H1 (cell line): Measurements from ENCODE around the gene ADAM21. TPM values are rescaled to one million over a fixed set of nuclear protein-coding genes. Genes with fewer than 3 reads are reported as not detected.
"Not testable (repeated sequence)": the region's sequence is repeated elsewhere in the genome, so short reads cannot be mapped to it uniquely, and the experiment has no call there.

Source experiments
- CTCF ChIA-PET: fragments of 300-600 bp; sonication (Branson Sonifier 250); formaldehyde crosslinking; loops from one replicate; lab custom pipeline; 2021; ENCODE audit not compliant: partially characterized antibody; lab: Charles Lee
- POLR2A ChIA-PET: fragments of 300-600 bp; sonication (Branson Sonifier 250); formaldehyde crosslinking; loops from one replicate; lab custom pipeline; 2021; ENCODE audit warnings: inconsistent platforms; ENCODE audit not compliant: partially characterized antibody; lab: Charles Lee
- DNase-seq, 2 experiments: peaks; one replicate each; pipeline versions ENCODE4 v3.0.0 to v3.0.0-alpha.2; 2010 to 2022; ENCODE audit warnings: low spot score in 2 of 2, low read depth in 1 of 2, mixed read lengths in 1 of 2
- FAIRE-seq: peaks from 2 replicates; lab custom pipeline; 2011; peaks lifted over from hg19 to GRCh38; lab: Jason Lieb, UNC
- H2AFZ ChIP-seq: 2 replicates; pipeline ENCODE4 v1.8.1; 2012; ENCODE audit warnings: low read length, inconsistent platforms
- H2AK5ac ChIP-seq: 2 replicates; pipeline ENCODE4 v1.6.1; 2013; ENCODE audit warnings: low read depth, low read length
- H2BK120ac ChIP-seq: replicated peaks from 2 replicates; pipeline ENCODE3; 2013; ENCODE audit warnings: low read depth, low read length, inconsistent platforms
- H2BK12ac ChIP-seq: 2 replicates; pipeline ENCODE4 v1.6.1; 2013; ENCODE audit warnings: low read depth, low read length
- H2BK15ac ChIP-seq: 2 replicates; pipeline ENCODE4 v1.6.1; 2013; ENCODE audit warnings: low read length
- H2BK20ac ChIP-seq: 2 replicates; pipeline ENCODE4 v1.6.1; 2013; ENCODE audit warnings: low read length
- H2BK5ac ChIP-seq: 2 replicates; pipeline ENCODE4 v1.6.1; 2013; ENCODE audit warnings: low read depth, low read length
- H3K14ac ChIP-seq: 2 replicates; pipeline ENCODE4 v1.6.1; 2013; ENCODE audit warnings: inconsistent platforms; ENCODE audit not compliant: insufficient read length
- H3K18ac ChIP-seq: 2 replicates; pipeline ENCODE4 v1.6.1; 2013; ENCODE audit warnings: low read length; ENCODE audit errors: extremely low read depth
- H3K23ac ChIP-seq: 2 replicates; pipeline ENCODE4 v1.6.1; 2013; ENCODE audit warnings: inconsistent platforms; ENCODE audit not compliant: insufficient read length
- H3K23me2 ChIP-seq: 2 replicates; pipeline ENCODE4 v1.6.1; 2013; ENCODE audit warnings: low read depth, low read length
- H3K27ac ChIP-seq: 2 replicates; pipeline ENCODE4 v1.6.1; 2011; ENCODE audit warnings: low read depth, low read length, inconsistent platforms
- H3K27me3 ChIP-seq, 4 experiments: replicated peaks in 1 of 4; 1 replicate in 1 of 4; 2 replicates in 3 of 4; pipeline versions ENCODE4 v1.6.1 to v1.8.1; 2011 to 2013; ENCODE audit warnings: low read length in 3 of 4, mild to moderate bottlenecking in 3 of 4, inconsistent platforms in 2 of 4, mixed read lengths in 2 of 4, moderate library complexity in 1 of 4; ENCODE audit not compliant: control insufficient read depth in 3 of 4, insufficient read depth in 3 of 4; ENCODE audit errors: extremely low read depth in 1 of 4
- H3K36me3 ChIP-seq, 4 experiments: 2 replicates each; pipeline versions ENCODE4 v1.6.1 to v1.8.1; 2011 to 2013; ENCODE audit warnings: mild to moderate bottlenecking in 4 of 4, low read length in 3 of 4, moderate library complexity in 2 of 4, control low read depth in 1 of 4, inconsistent platforms in 1 of 4; ENCODE audit not compliant: insufficient read depth in 4 of 4, control insufficient read depth in 2 of 4
- H3K4ac ChIP-seq: replicated peaks from 2 replicates; pipeline ENCODE3; 2013; ENCODE audit warnings: low read length, low read depth, mixed read lengths, inconsistent platforms; ENCODE audit not compliant: insufficient read length
- H3K4me1 ChIP-seq, 4 experiments: replicated peaks in 1 of 4; 1 replicate in 1 of 4; 2 replicates in 3 of 4; pipeline versions ENCODE4 v1.6.1 to v1.8.1; 2011 to 2013; ENCODE audit warnings: low read length in 3 of 4, inconsistent platforms in 2 of 4, mixed read lengths in 1 of 4; ENCODE audit not compliant: insufficient read depth in 4 of 4, control insufficient read depth in 3 of 4
- H3K4me2 ChIP-seq, 2 experiments: 2 replicates each; pipeline versions ENCODE4 v1.6.1 to v1.8.1; 2011 to 2013; ENCODE audit warnings: low read depth in 2 of 2, low read length in 2 of 2, control low read depth in 1 of 2, inconsistent platforms in 1 of 2, mild to moderate bottlenecking in 1 of 2; ENCODE audit not compliant: insufficient read depth in 1 of 2
- H3K4me3 ChIP-seq, 4 experiments: fragments of 200-600, 300-600 bp in 1 of 4; sonication (generic), shearing (Covaris generic), sonication (Bioruptor Twin) in 1 of 4; 2 replicates each; pipeline versions ENCODE4 v1.5.1 to v1.8.1; 2011 to 2016; ENCODE audit warnings: low read length in 4 of 4, low read depth in 3 of 4, control low read depth in 2 of 4, inconsistent platforms in 2 of 4, mild to moderate bottlenecking in 2 of 4, mixed read lengths in 1 of 4, moderate library complexity in 1 of 4; ENCODE audit not compliant: insufficient read depth in 2 of 4; ENCODE audit errors: extremely low read depth in 1 of 4
- H3K56ac ChIP-seq: replicated peaks from 2 replicates; pipeline ENCODE3; 2013; ENCODE audit warnings: low read depth, mild to moderate bottlenecking, mixed read lengths, low read length, inconsistent platforms; ENCODE audit not compliant: insufficient read length
- H3K79me1 ChIP-seq: 2 replicates; pipeline ENCODE4 v1.6.1; 2013; ENCODE audit warnings: low read depth, low read length, control low read depth
- H3K79me2 ChIP-seq, 2 experiments: 2 replicates each; pipeline versions ENCODE4 v1.6.1 to v1.8.1; 2012 to 2013; ENCODE audit warnings: low read length in 2 of 2, mild to moderate bottlenecking in 2 of 2, inconsistent platforms in 1 of 2; ENCODE audit not compliant: insufficient read depth in 2 of 2, control insufficient read depth in 1 of 2
- H3K9ac ChIP-seq, 4 experiments: replicated peaks in 1 of 4; 1 replicate in 1 of 4; 2 replicates in 3 of 4; pipeline versions ENCODE4 v1.6.1 to v1.8.1; 2011 to 2013; ENCODE audit warnings: low read depth in 3 of 4, low read length in 3 of 4, control low read depth in 2 of 4, mild to moderate bottlenecking in 2 of 4, moderate library complexity in 2 of 4, inconsistent platforms in 1 of 4; ENCODE audit errors: extremely low read depth in 1 of 4
- H3K9me3 ChIP-seq, 2 experiments: 2 replicates each; pipeline versions ENCODE4 v1.6.1 to v1.8.1; 2012 to 2013; ENCODE audit warnings: mild to moderate bottlenecking in 2 of 2, moderate library complexity in 2 of 2, control low read depth in 1 of 2, inconsistent platforms in 1 of 2, low read depth in 1 of 2, low read length in 1 of 2, mixed read lengths in 1 of 2; ENCODE audit not compliant: insufficient read depth in 2 of 2
- H4K20me1 ChIP-seq, 2 experiments: replicated peaks in 1 of 2; 2 replicates each; pipeline versions ENCODE3 to v1.8.1; 2011 to 2013; ENCODE audit warnings: inconsistent platforms in 2 of 2, low read length in 2 of 2, mild to moderate bottlenecking in 1 of 2; ENCODE audit not compliant: insufficient read depth in 2 of 2, control insufficient read depth in 1 of 2
- H4K5ac ChIP-seq: 2 replicates; pipeline ENCODE4 v1.6.1; 2013; ENCODE audit warnings: low read length, low read depth, mixed read lengths, inconsistent platforms; ENCODE audit not compliant: insufficient read length
- H4K8ac ChIP-seq: 2 replicates; pipeline ENCODE4 v1.8.0; 2013; ENCODE audit warnings: mild to moderate bottlenecking, moderate library complexity, low read length, inconsistent platforms; ENCODE audit not compliant: insufficient read depth; ENCODE audit errors: extremely low read depth
- H4K91ac ChIP-seq: replicated peaks from 2 replicates; pipeline ENCODE3; 2013; ENCODE audit warnings: low read length, mixed read lengths, inconsistent platforms; ENCODE audit not compliant: insufficient read length
- ASH2L ChIP-seq: fragments of 200-600, 300-600 bp; sonication (generic); IDR thresholded peaks from one replicate; pipeline ENCODE4 v1.7.1; 2017; ENCODE audit warnings: low read length
- CEBPB ChIP-seq: IDR thresholded peaks from 2 replicates; pipeline ENCODE4 v1.6.1; 2012; ENCODE audit warnings: low read depth, low read length
- MAX ChIP-seq: IDR thresholded peaks from 2 replicates; pipeline ENCODE4 v1.6.1; 2012; ENCODE audit warnings: inconsistent platforms
- POLR2A ChIP-seq, 2 experiments: IDR thresholded peaks; 1 replicate in 1 of 2; 2 replicates in 1 of 2; pipeline ENCODE4 v1.6.1; 2011; ENCODE audit warnings: low read depth in 2 of 2, low read length in 2 of 2, mild to moderate bottlenecking in 2 of 2; ENCODE audit errors: control extremely low read depth in 1 of 2
- TAF1 ChIP-seq: IDR thresholded peaks from 2 replicates; pipeline ENCODE4 v1.6.1; 2011; ENCODE audit warnings: mild to moderate bottlenecking, low read depth, low read length
- TBP ChIP-seq: IDR thresholded peaks from 2 replicates; pipeline ENCODE4 v1.6.1; 2011; ENCODE audit warnings: low read depth, low read length, improper control_type of control experiment
- WGBS, 2 experiments: shearing (Covaris generic) in 1 of 2; methylation state at CpG; one replicate each; pipeline versions ENCODE4 v1.1.6 to v1.1.7; 2013 to 2015; ENCODE audit warnings: low lambda C conversion rate in 2 of 2, mixed read lengths in 2 of 2, inconsistent platforms in 1 of 2, low coverage in 1 of 2, missing lambda C conversion rate in 1 of 2; ENCODE audit not compliant: insufficient replicate concordance in 2 of 2, insufficient coverage in 1 of 2, insufficient read length in 1 of 2; ENCODE audit errors: extremely low coverage in 1 of 2, missing lambda C conversion rate in 1 of 2; 5-methylcytosine and 5-hydroxymethylcytosine counted together
- polyA plus RNA-seq, 7 experiments: library from polyadenylated mRNA; depleted of rRNA in 3 of 7; stranded (reverse) in 5 of 7; unstranded in 2 of 7; fragments of >200 nt in 5 of 7; fragments of 200-250 nt in 2 of 7; gene quantifications; 1 replicate in 5 of 7; 2 replicates in 1 of 7; 4 replicates in 1 of 7; pipeline versions ENCODE4 v1.2.1 to v1.2.3, GENCODE V29; 2011 to 2013; ENCODE audit warnings: missing spikeins in 2 of 7, mixed read lengths in 2 of 7
- total RNA-seq: library from RNA; stranded (reverse); fragmentation: NEBNext Ultra II Directional; extraction: Animal tissue kit (Norgen Biotek cat#: 25700); gene quantifications from 2 replicates; pipeline ENCODE4 v1.2.1, GENCODE V29; 2021
- TF ChIP-seq, protein P1 (sequence below): IDR thresholded peaks from 2 replicates; pipeline ENCODE4 v1.6.1; 2012; ENCODE audit warnings: inconsistent platforms

Gene ADAM21
- total and polyA plus RNA-seq, 2 of the 8 experiments (the other 6 are each of a cell fraction or from before 2014, with no cell fraction given) = 0.09 TPM; not detected in 1

DNA sequence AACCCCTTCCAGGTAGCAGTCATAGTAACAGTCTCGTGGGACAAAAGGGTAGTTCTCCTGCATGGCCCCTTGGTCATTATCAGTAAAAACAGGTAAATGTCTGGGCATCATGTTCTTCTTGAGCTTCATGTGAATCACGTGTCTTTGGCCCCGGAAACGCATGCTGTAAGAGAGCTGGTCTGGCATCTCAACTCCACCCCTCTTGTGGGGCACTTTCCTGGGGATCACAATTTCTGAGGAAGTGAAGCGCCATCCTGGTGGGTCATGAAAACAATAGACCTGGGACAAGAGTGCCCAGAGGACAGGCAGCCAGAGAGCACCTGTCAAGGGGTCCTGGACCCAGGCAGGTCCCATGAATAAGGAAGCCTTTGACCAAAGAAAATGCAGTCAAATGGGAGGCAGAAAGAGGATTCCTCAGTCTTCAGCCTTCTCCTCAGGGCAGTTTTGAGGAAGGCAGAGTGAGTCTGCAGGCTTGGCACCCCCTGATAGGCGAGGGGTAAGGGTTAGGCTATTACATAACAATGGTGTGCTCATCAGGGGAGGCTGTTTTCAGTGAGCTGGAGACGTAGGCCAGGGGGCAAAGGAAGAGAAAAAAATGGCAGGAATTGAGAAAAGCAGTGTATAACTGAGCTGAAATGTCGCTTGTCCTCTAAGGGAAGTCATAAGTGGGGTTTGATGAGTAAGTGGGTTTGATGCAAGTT, 19.0 kb downstream of the ADAM21 start:
- H3K4ac ChIP-seq, H3K9ac ChIP-seq, H4K8ac ChIP-seq, H3K27me3 ChIP-seq, H3K14ac ChIP-seq, H3K23ac ChIP-seq, H3K18ac ChIP-seq, H3K79me1 ChIP-seq, H2AK5ac ChIP-seq, H4K20me1 ChIP-seq, H3K9me3 ChIP-seq, H3K36me3 ChIP-seq, DNase-seq, H2AFZ ChIP-seq, H3K56ac ChIP-seq, POLR2A ChIA-PET, H3K79me2 ChIP-seq, H2BK15ac ChIP-seq, H3K23me2 ChIP-seq, H4K91ac ChIP-seq: not testable (repeated sequence)
- H3K4me2 ChIP-seq = peak overlapping the region; percentile 25 to 40; a peak in 3 of 4 replicates
- H2BK12ac ChIP-seq = peak overlapping the region; percentile 81
- peak overlapping the region; percentile 35; the same call in 1 of the 2 replicates for H2BK5ac ChIP-seq
- H3K4me1 ChIP-seq = peaks cover 3 to 14% (median 7%) of the 10 kb centered on the region in 4 experiments; a peak in 6 of 7 replicates
- H3K27ac ChIP-seq = peak overlapping the region; percentile 48; the same call in 1 of the 2 replicates
- FAIRE-seq = peak; percentile 100
- H3K4me3 ChIP-seq = peak overlapping the region in 1 of 4 experiments; percentile 35; a peak in 1 of 8 replicates
- 68% methylated on average over 7 of the region's 8 CpGs; no CpG with 5 or more reads in 1 of the 2 experiments for WGBS, 2 experiments
- H4K5ac ChIP-seq = peak overlapping the region; percentile 18
- peak overlapping the region; percentile 82 for H2BK20ac ChIP-seq
- CTCF ChIA-PET = interaction anchor here (1.2 kb wide), 1 partner anchor 71 kb away, joined by 3 read pairs; no protein-coding TSS in a partner anchor
- TF ChIP-seq CEBPB (0 out of 2 replicates have a peak, but pooled peaks have one; percentile 10), TBP (0 out of 2 replicates have a peak, but pooled peaks have one; percentile 27), TAF1 (0 out of 2 replicates have a peak, but pooled peaks have one; percentile 28), POLR2A (IDR thresholded peaks at IDR 0.05; ENCODE audit: control extremely low read depth in 1 of 2, low read depth in 2 of 2, low read length in 2 of 2) (0 out of 3 replicates have a peak, but pooled peaks of 1 of the 2 experiments have one; percentile 29), MAX (peak; percentile 72), ASH2L (peak; percentile 34)
- TF ChIP-seq, protein P1, sequence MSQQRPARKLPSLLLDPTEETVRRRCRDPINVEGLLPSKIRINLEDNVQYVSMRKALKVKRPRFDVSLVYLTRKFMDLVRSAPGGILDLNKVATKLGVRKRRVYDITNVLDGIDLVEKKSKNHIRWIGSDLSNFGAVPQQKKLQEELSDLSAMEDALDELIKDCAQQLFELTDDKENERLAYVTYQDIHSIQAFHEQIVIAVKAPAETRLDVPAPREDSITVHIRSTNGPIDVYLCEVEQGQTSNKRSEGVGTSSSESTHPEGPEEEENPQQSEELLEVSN = 0 out of 2 replicates have a peak, but pooled peaks have one; percentile 63
- TF ChIP-seq, all 59 proteins: peak for 7; not testable (repeated sequence) for 52
- not testable (repeated sequence) for H2BK120ac ChIP-seq
